MM.1S (cell line): ENCODE results near the gene RUNX1.

Source experiments
- DNase-seq: peaks from one replicate; pipeline ENCODE4 v3.0.0-alpha.2; 2015
- H2AFZ ChIP-seq: fragments of 300-600 bp; sonication (generic); 2 replicates; pipeline ENCODE4 v1.6.0; 2016; ENCODE audit warnings: antibody characterized with exemption, low read length
- H3F3A ChIP-seq: fragments of 300-600 bp; sonication (generic); 2 replicates; pipeline ENCODE4 v1.6.1; 2016; ENCODE audit warnings: mild to moderate bottlenecking, antibody characterized with exemption, low read length, moderate library complexity, mixed read lengths; ENCODE audit not compliant: insufficient read depth
- H3K27ac ChIP-seq: fragments of 300-600 bp; sonication (generic); 2 replicates; pipeline ENCODE4 v1.5.1; 2016; ENCODE audit warnings: mild to moderate bottlenecking, low read length
- H3K27me3 ChIP-seq: fragments of 300-600 bp; sonication (generic); replicated peaks from 2 replicates; pipeline ENCODE4 v1.6.0; 2016; ENCODE audit warnings: low read length; ENCODE audit not compliant: insufficient read depth
- H3K36me3 ChIP-seq: fragments of 300-600 bp; sonication (generic); replicated peaks from 2 replicates; pipeline ENCODE4 v1.6.1; 2016; ENCODE audit warnings: mild to moderate bottlenecking, low read length, mixed read lengths; ENCODE audit not compliant: insufficient read depth
- H3K4me1 ChIP-seq: fragments of 300-600 bp; sonication (generic); 2 replicates; pipeline ENCODE4 v1.6.1; 2016; ENCODE audit warnings: low read length, mixed read lengths
- H3K4me2 ChIP-seq: fragments of 300-600 bp; sonication (generic); 2 replicates; pipeline ENCODE4 v1.6.0; 2016; ENCODE audit warnings: low read depth, low read length
- H3K4me3 ChIP-seq: fragments of 300-600 bp; sonication (generic); 2 replicates; pipeline ENCODE4 v1.5.1; 2016; ENCODE audit warnings: low read length, mixed read lengths
- H3K79me2 ChIP-seq: fragments of 300-600 bp; sonication (generic); 2 replicates; pipeline ENCODE4 v1.6.1; 2016; ENCODE audit warnings: mixed run types, low read length, mixed read lengths
- H3K9ac ChIP-seq: fragments of 300-600 bp; sonication (generic); 2 replicates; pipeline ENCODE4 v1.6.1; 2016; ENCODE audit warnings: low read length, mixed read lengths
- H3K9me2 ChIP-seq: fragments of 300-600 bp; sonication (generic); replicated peaks from 2 replicates; pipeline ENCODE4 v1.6.1; 2016; ENCODE audit warnings: mild to moderate bottlenecking, low read length, mixed read lengths; ENCODE audit not compliant: insufficient read depth
- H3K9me3 ChIP-seq: fragments of 300-600 bp; sonication (generic); replicated peaks from 2 replicates; pipeline ENCODE4 v1.6.1; 2016; ENCODE audit warnings: mild to moderate bottlenecking, low read length, mixed read lengths; ENCODE audit not compliant: insufficient read depth
- H4K20me1 ChIP-seq: fragments of 300-600 bp; sonication (generic); 2 replicates; pipeline ENCODE4 v1.6.1; 2016; ENCODE audit warnings: mild to moderate bottlenecking, low read length, moderate library complexity, mixed read lengths; ENCODE audit not compliant: insufficient read depth
- EZH2 ChIP-seq: fragments of 300-600 bp; sonication (generic); optimal IDR thresholded peaks from 2 replicates; pipeline ENCODE3; 2017; ENCODE audit warnings: low read depth, mild to moderate bottlenecking, antibody characterized with exemption, low read length, mixed read lengths
- EZH2phosphoT487 ChIP-seq: fragments of 300-600 bp; sonication (generic); IDR thresholded peaks from 2 replicates; pipeline ENCODE4 v1.6.1; 2018; ENCODE audit warnings: antibody characterized with exemption, low read length
- TF ChIP-seq, protein P1 (sequence below): fragments of 300-600 bp; sonication (generic); IDR thresholded peaks from 2 replicates; pipeline ENCODE4 v1.5.1; 2016; ENCODE audit warnings: antibody characterized with exemption, low read length, mixed read lengths

The RUNX1 gene

DNA sequence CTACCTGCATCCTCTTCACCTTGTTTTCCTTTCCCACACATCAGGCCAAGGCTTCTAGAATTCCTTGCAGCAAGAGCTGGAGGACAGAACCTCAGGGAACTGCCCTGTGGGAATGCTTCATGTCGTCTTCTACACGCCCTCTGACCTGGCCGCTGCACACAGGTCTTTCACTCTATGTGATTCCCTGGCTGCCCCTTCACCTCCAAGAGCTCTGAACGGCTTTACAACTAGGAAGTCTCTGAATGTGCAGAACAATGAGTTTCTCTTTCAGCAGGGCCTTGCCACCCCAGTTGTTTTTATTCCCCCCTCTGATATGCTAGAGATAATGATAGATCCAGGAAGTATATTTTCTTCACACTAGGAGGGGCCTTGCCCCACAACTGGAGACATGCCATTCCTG, 237.7 kb downstream of the RUNX1 start:
- H3K9me3 ChIP-seq = no peaks in the 10 kb centered on the region
- H3K36me3 ChIP-seq = no peaks in the 10 kb centered on the region
- no peak overlapping the region for H3K27ac ChIP-seq
- H3K4me2 ChIP-seq = no peak overlapping the region
- no peaks in the 10 kb centered on the region for H3K79me2 ChIP-seq
- no peaks in the 10 kb centered on the region for H3K27me3 ChIP-seq
- TF ChIP-seq, protein P1, sequence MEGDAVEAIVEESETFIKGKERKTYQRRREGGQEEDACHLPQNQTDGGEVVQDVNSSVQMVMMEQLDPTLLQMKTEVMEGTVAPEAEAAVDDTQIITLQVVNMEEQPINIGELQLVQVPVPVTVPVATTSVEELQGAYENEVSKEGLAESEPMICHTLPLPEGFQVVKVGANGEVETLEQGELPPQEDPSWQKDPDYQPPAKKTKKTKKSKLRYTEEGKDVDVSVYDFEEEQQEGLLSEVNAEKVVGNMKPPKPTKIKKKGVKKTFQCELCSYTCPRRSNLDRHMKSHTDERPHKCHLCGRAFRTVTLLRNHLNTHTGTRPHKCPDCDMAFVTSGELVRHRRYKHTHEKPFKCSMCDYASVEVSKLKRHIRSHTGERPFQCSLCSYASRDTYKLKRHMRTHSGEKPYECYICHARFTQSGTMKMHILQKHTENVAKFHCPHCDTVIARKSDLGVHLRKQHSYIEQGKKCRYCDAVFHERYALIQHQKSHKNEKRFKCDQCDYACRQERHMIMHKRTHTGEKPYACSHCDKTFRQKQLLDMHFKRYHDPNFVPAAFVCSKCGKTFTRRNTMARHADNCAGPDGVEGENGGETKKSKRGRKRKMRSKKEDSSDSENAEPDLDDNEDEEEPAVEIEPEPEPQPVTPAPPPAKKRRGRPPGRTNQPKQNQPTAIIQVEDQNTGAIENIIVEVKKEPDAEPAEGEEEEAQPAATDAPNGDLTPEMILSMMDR = no peak
- TF ChIP-seq EZH2phosphoT487 (no peak), EZH2 (no peak)
- no peaks in the 10 kb centered on the region for H4K20me1 ChIP-seq
- no peaks in the 10 kb centered on the region for H3F3A ChIP-seq
- DNase-seq = no peak
- no peak overlapping the region for H2AFZ ChIP-seq
- H3K4me3 ChIP-seq = no peak overlapping the region
- no peaks in the 10 kb centered on the region for H3K9me2 ChIP-seq
- H3K9ac ChIP-seq = no peak overlapping the region
- H3K4me1 ChIP-seq = peaks cover 7% of the 10 kb centered on the region; the same call in 1 of the 2 replicates

GRCh38 chr21:34810786-34811185, 238.3 kb downstream of the RUNX1 start:
- no peak overlapping the region for H3K4me2 ChIP-seq
- TF ChIP-seq EZH2 = no peak
- TF ChIP-seq, protein P1 = no peak
- TF ChIP-seq EZH2phosphoT487 = no peak
- H3K9me3 ChIP-seq = no peaks in the 10 kb centered on the region
- peaks cover 7% of the 10 kb centered on the region; the same call in 1 of the 2 replicates for H3K4me1 ChIP-seq
- H3K9me2 ChIP-seq = no peaks in the 10 kb centered on the region
- H3K27ac ChIP-seq = no peak overlapping the region
- H2AFZ ChIP-seq = no peak overlapping the region
- no peak overlapping the region for H3K9ac ChIP-seq
- no peaks in the 10 kb centered on the region for H3F3A ChIP-seq
- no peaks in the 10 kb centered on the region for H3K27me3 ChIP-seq
- H3K79me2 ChIP-seq = no peaks in the 10 kb centered on the region
- no peaks in the 10 kb centered on the region for H4K20me1 ChIP-seq
- no peak for DNase-seq
- H3K36me3 ChIP-seq = no peaks in the 10 kb centered on the region
- H3K4me3 ChIP-seq = no peak overlapping the region

DNA sequence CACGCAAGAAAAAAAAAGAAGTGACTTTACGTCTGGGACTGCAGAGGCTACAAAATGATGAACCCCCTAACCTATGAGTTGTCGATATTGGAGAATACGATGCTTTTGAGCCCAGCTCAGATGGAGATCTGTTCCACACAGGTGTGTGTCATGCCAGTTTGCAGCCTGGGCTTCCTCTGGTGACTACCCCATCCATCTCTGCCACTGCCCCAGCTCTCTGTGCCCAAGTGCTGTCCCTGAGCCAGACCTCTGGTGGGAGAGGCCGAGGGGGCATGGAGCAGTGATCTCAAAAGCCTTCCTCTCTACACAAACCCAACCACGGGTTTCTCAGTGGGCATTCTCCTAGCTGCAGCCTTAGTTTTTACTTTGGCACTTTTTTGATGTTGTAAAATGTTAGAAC, 239.3 kb downstream of the RUNX1 start:
- H3K27me3 ChIP-seq = no peaks in the 10 kb centered on the region
- H3K36me3 ChIP-seq = no peaks in the 10 kb centered on the region
- H3K79me2 ChIP-seq = no peaks in the 10 kb centered on the region
- H3F3A ChIP-seq = no peaks in the 10 kb centered on the region
- no peak overlapping the region for H3K4me2 ChIP-seq
- no peak overlapping the region for H2AFZ ChIP-seq
- no peak overlapping the region for H3K27ac ChIP-seq
- H3K4me1 ChIP-seq = peaks cover 7% of the 10 kb centered on the region; the same call in 1 of the 2 replicates
- no peak overlapping the region for H3K9ac ChIP-seq
- TF ChIP-seq EZH2 (no peak), EZH2phosphoT487 (no peak)
- TF ChIP-seq, protein P1 = no peak
- H3K9me2 ChIP-seq = no peaks in the 10 kb centered on the region
- no peaks in the 10 kb centered on the region for H3K9me3 ChIP-seq
- no peak for DNase-seq
- no peaks in the 10 kb centered on the region for H4K20me1 ChIP-seq
- no peak overlapping the region for H3K4me3 ChIP-seq
